ENCODE results near the gene DUS1L. TPM values are rescaled to one million over a fixed set of nuclear protein-coding genes. Genes with fewer than 3 reads are reported as not detected.

Gene DUS1L
- total RNA-seq, 1 donor from 2014 or later = 64.0 TPM

DNA sequence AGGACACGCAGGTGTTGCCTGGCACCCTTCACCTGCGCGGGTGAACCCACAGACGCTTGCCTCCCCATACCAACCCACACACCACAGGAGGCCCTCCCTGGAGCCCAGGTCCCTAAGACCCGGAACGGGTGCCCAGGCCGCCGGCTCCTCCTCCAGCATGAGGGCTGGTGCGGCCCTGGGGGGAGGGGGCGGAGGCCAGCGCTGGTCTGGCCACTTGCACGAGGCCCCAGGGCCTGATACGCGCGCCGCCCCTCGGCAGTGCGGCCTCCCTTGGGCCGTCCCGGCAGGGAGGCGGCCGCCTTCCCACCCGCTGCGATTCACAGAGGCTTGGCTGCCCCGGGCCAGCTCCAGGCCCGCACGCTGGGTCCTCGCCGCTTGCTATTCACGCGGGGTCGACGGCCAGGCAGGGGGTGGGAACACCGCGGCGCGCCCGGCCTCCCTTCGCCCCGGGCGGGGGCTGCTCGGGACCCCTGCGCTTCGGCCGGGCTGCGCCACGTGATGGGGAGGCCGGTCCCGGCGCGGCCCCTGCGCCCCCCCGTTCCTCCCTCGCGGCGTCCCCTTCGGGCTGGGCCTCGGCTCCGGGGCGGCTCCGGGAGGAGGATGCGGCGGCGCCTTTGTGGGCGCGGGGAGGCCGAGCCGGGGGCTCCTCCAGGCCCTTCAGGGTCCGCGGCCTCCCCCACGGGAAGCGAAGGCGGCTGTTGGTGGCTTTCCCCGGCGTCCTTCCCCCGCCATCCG lies 31.7 kb upstream of the DUS1L start:
- DNase-seq (ENCODE audit: low spot score) = peak; percentile 92
- TF ChIP-seq, protein P1, sequence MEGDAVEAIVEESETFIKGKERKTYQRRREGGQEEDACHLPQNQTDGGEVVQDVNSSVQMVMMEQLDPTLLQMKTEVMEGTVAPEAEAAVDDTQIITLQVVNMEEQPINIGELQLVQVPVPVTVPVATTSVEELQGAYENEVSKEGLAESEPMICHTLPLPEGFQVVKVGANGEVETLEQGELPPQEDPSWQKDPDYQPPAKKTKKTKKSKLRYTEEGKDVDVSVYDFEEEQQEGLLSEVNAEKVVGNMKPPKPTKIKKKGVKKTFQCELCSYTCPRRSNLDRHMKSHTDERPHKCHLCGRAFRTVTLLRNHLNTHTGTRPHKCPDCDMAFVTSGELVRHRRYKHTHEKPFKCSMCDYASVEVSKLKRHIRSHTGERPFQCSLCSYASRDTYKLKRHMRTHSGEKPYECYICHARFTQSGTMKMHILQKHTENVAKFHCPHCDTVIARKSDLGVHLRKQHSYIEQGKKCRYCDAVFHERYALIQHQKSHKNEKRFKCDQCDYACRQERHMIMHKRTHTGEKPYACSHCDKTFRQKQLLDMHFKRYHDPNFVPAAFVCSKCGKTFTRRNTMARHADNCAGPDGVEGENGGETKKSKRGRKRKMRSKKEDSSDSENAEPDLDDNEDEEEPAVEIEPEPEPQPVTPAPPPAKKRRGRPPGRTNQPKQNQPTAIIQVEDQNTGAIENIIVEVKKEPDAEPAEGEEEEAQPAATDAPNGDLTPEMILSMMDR (IDR thresholded peaks at IDR 0.05) = no peak
- H3K27me3 Mint-ChIP-seq (ENCODE audit: low read depth) = no peaks in the 10 kb centered on the region
- peaks cover 4% of the 10 kb centered on the region for H3K36me3 Mint-ChIP-seq (ENCODE audit: low read depth)
- H3K9me3 Mint-ChIP-seq (ENCODE audit: low read depth) = no peaks in the 10 kb centered on the region
- peak overlapping the region; percentile 32 for H3K27ac Mint-ChIP-seq (ENCODE audit: unreplicated experiment)
- peak overlapping the region; percentile 67 for H3K4me3 Mint-ChIP-seq (ENCODE audit: unreplicated experiment)
- H3K4me1 Mint-ChIP-seq (ENCODE audit: low read depth) = peaks cover 22% of the 10 kb centered on the region

DNA sequence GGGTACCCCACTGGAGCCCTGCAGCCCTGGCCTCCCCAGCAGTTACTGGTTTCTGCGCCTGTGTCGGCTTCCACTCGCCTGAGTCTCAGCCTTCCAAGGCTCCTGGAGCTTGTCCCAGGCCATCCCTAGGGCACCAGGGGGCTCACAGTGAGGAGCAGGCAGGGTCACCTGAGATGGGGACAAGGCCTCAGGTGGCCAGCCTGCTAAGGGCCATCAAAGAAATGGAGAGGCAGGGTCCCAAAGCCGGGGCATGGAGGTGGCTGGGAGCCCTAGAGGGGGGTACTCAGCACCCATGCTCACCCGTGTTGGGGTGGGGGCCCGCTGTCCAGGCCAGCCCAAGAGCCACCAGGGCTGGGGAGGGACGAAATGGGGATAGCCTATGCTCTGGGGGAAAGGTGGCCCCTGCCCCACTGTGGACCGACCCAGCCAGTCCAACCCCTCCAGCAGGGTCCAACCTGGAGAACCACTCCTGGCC lies 31.1 kb upstream of the DUS1L start:
- Mint-ChIP-seq H3K4me1 (ENCODE audit: low read depth) (peaks cover 22% of the 10 kb centered on the region), H3K27ac (ENCODE audit: unreplicated experiment) (peak overlapping the region; percentile 32), H3K36me3 (ENCODE audit: low read depth) (peaks cover 4% of the 10 kb centered on the region), H3K27me3 (ENCODE audit: low read depth) (no peaks in the 10 kb centered on the region), H3K9me3 (ENCODE audit: low read depth) (no peaks in the 10 kb centered on the region), H3K4me3 (ENCODE audit: unreplicated experiment) (peak overlapping the region; percentile 67)
- no peak for DNase-seq (ENCODE audit: low spot score)
- TF ChIP-seq, protein P1 (IDR thresholded peaks at IDR 0.05) = no peak

DNA sequence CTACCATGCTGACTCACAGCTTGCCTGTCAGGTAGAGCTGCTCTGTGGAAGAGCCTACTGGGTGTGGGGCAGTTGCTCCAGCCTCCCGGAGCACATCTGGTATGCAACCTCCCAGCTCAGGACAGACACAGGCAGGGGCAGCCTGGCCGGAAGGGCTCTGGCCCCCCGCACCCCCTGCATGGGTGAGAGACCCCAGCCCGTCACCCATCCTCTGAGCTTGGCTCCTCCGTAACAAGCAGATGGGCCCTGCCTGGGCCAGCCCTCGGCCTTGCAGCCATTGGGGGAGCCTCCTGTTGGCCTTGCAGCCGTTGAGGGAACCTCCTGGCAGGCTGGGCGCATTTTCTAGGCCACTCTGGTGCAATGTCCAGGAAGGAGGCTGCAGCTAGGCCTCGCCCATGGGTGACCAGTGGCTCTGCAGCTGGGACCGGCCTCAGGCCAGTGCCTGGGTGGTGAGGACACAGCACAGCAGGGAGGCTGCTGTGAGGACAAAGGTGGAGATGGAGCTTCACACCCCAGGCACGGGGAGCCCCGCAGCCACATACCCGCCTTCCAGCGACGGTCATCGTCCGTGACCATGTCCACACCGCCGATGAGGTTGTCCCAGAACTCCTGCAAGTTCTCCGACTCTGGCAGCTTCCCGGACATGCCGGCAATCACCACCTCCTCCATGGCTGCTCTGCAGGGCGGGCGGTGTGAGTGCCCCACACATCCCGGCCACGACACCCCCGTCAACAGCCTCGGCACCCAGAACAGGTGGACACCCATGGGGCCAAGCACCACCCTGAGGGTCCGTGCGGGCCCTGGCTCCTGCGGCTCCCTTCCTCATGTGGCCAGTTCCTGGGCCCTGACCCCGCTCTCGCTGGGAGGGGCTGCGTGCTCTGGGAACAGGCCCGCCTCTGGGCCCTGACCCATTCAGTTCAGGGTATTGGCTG lies 30.4 kb upstream of the DUS1L start:
- Mint-ChIP-seq H3K27me3 (ENCODE audit: low read depth) (no peaks in the 10 kb centered on the region), H3K4me1 (ENCODE audit: low read depth) (peaks cover 22% of the 10 kb centered on the region), H3K4me3 (ENCODE audit: unreplicated experiment) (peak overlapping the region; percentile 67), H3K9me3 (ENCODE audit: low read depth) (no peaks in the 10 kb centered on the region), H3K27ac (ENCODE audit: unreplicated experiment) (peak overlapping the region; percentile 32), H3K36me3 (ENCODE audit: low read depth) (peaks cover 5% of the 10 kb centered on the region)
- TF ChIP-seq, protein P1 (IDR thresholded peaks at IDR 0.05) = no peak
- DNase-seq (ENCODE audit: low spot score) = peak; percentile 94

DNA sequence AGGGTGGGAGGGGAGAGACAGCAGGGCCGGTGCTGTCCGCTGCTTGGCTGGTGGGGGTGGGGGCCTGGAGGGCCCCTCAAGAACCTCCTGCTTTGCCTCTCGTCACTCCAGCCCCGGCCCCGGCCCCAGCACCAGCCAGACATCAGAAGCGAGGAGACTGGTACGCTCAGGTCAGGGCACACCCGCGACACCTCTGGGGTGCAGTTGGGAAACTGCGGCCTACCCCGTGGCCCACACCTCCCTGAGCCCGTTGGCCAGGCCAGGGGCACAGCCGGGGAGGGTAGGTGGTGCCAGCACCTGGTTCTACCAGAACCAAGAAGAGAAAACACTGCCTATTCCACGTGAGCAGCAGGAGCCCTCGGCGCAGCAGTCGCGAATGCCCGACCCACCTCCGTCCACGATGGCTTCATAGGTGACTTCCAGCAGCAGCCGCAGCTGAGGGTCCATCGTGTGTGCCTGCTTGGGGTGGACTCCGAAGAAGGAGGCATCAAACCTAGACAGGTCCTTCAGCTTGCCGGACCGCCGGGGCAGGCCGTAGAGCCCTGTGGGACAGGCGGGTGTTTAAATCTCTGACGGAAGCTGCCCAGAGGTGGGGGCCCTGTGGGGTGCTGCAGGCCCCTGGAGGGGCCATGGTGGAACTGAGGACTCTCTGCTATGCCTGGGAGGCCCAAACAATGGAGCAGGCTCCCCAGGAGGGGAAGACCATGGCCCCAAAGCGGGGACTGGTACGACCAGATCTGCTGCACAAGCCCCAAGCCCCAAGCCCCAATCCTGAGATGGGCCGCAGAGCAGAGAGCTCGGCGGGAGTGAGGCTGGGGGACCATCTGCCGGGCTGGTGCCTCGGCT lies 29.6 kb upstream of the DUS1L start:
- Mint-ChIP-seq H3K9me3 (ENCODE audit: low read depth) (no peaks in the 10 kb centered on the region), H3K27me3 (ENCODE audit: low read depth) (no peaks in the 10 kb centered on the region), H3K4me1 (ENCODE audit: low read depth) (peaks cover 22% of the 10 kb centered on the region), H3K4me3 (ENCODE audit: unreplicated experiment) (no peak overlapping the region), H3K36me3 (ENCODE audit: low read depth) (peaks cover 5% of the 10 kb centered on the region), H3K27ac (ENCODE audit: unreplicated experiment) (no peak overlapping the region)
- TF ChIP-seq, protein P1 (IDR thresholded peaks at IDR 0.05) = no peak
- DNase-seq (ENCODE audit: low spot score) = peak; percentile 90
